ENCODE data around the gene ARL2. TPM values are rescaled to one million over a fixed set of nuclear protein-coding genes. Genes with fewer than 3 reads are reported as not detected.
"Not testable (repeated sequence)": the region's sequence is repeated elsewhere in the genome, so short reads cannot be mapped to it uniquely, and the experiment has no call there.

The ARL2 gene
- polyA plus RNA-seq, 5 donors, result 39.1 to 77.6 (median 48.9) TPM

- no peak for DNase-seq
Measured at GRCh38 chr11:64999478-64999877, 14.5 kb upstream of the ARL2 start.

GRCh38 chr11:65002706-65003105, 11.3 kb upstream of the ARL2 start:
- DNase-seq, result no peak

GRCh38 chr11:65003282-65003681, 10.7 kb upstream of the ARL2 start:
- no peak for DNase-seq

- DNase-seq, result not testable (repeated sequence)
Measured at GRCh38 chr11:65003968-65004367, 10.0 kb upstream of the ARL2 start.

- DNase-seq, result no peak
Measured at GRCh38 chr11:65008016-65008415, 5.9 kb upstream of the ARL2 start.

- DNase-seq, result no peak
Measured at GRCh38 chr11:65008873-65009272, 5.1 kb upstream of the ARL2 start.

GRCh38 chr11:65013130-65013887, 651 bp upstream of the ARL2 start:
- DNase-seq, result peak; percentile 87

GRCh38 chr11:65014726-65015227, 817 bp downstream of the ARL2 start:
- peak in 1 of 2 donors; percentile 14 for DNase-seq

GRCh38 chr11:65016705-65017104, 2.7 kb downstream of the ARL2 start:
- DNase-seq, result no peak

GRCh38 chr11:65017937-65018336, 4.0 kb downstream of the ARL2 start:
- DNase-seq, result no peak

- DNase-seq, result no peak
Measured at GRCh38 chr11:65019824-65020223, 5.9 kb downstream of the ARL2 start.

GRCh38 chr11:65021003-65021402, 7.0 kb downstream of the ARL2 start:
- DNase-seq, result no peak

- DNase-seq, result no peak
Measured at GRCh38 chr11:65021509-65021908, 7.5 kb downstream of the ARL2 start.

- DNase-seq, result not testable (repeated sequence)
Measured at GRCh38 chr11:65023502-65023901, 9.5 kb downstream of the ARL2 start.

GRCh38 chr11:65026810-65027209, 12.8 kb downstream of the ARL2 start:
- no peak for DNase-seq

- peak; percentile 96 to 98 for DNase-seq
Measured at GRCh38 chr11:65027213-65028067, 13.5 kb downstream of the ARL2 start, which contains the start of gene SNX15. SNX15 (plus strand) TSS chr11:65027439; CDS start chr11:65027538, 99 bp downstream.

- no peak for DNase-seq
Measured at GRCh38 chr11:65032216-65032615, 18.3 kb downstream of the ARL2 start.

- DNase-seq, result no peak
Measured at GRCh38 chr11:65034423-65034822, 20.5 kb downstream of the ARL2 start.

- no peak for DNase-seq
Measured at GRCh38 chr11:65035579-65035978, 21.6 kb downstream of the ARL2 start.

GRCh38 chr11:65036931-65037330, 23.0 kb downstream of the ARL2 start:
- no peak for DNase-seq

- DNase-seq, result no peak
Measured at GRCh38 chr11:65040520-65040846, 26.5 kb downstream of the ARL2 start.

GRCh38 chr11:65040847-65041622, 27.1 kb downstream of the ARL2 start, which contains the start of gene SAC3D1:
SAC3D1 (plus strand) TSS chr11:65041210; CDS start chr11:65041293, 83 bp downstream.
- peak; percentile 89 to 90 for DNase-seq
